Stimulated activated naive CD8-positive, alpha-beta T cell treated with anti-CD3 and anti-CD28 coated beads, Interleukin-15, amount 100 ng/mL, for 72 hours (primary cell): ENCODE results near the gene TSPEAR.
A peak's percentile ranks its signal among the peaks of the same experiment; 100 is the strongest.
"Not testable (repeated sequence)": the region's sequence is repeated elsewhere in the genome, so short reads cannot be mapped to it uniquely, and the experiment has no call there.

Source experiments
- ATAC-seq: fragments of 150-1000 bp; cut with Tn5 transposase; 2 replicates; pipeline ENCODE4 v1.10.0; 2021; ENCODE audit warnings: mild to moderate bottlenecking, moderate library complexity
- DNase-seq, 2 donors: peaks; one replicate each; pipeline ENCODE4 v3.0.0; 2021 to 2022
- H3K27ac Mint-ChIP-seq, 2 donors: one replicate each; pipeline ENCODE4 v1.8.0; 2022; ENCODE audit warnings: mild to moderate bottlenecking in 2 of 2, mixed read lengths in 2 of 2, moderate library complexity in 2 of 2
- H3K27me3 Mint-ChIP-seq: one replicate; pipeline ENCODE4 v1.8.0; 2022; ENCODE audit warnings: mixed read lengths
- H3K4me1 Mint-ChIP-seq: one replicate; pipeline ENCODE4 v1.8.0; 2022; ENCODE audit warnings: mild to moderate bottlenecking, mixed read lengths
- H3K4me3 Mint-ChIP-seq, 2 donors: one replicate each; pipeline ENCODE4 v1.8.0; 2022; ENCODE audit warnings: mild to moderate bottlenecking in 2 of 2, mixed read lengths in 2 of 2, moderate library complexity in 1 of 2
- H3K9me3 Mint-ChIP-seq, 2 donors: one replicate each; pipeline ENCODE4 v1.8.0; 2022; ENCODE audit warnings: mixed read lengths in 2 of 2

TSPEAR gene

GRCh38 chr21:44666401-44667320, 44.7 kb downstream of the TSPEAR start, which contains the start of gene KRTAP12-2:
Gene KRTAP12-2, minus strand, starts transcription at chr21:44666927. Its CDS starts 41 bp downstream, at chr21:44666886.
- Mint-ChIP-seq H3K4me1 (peaks cover 8% of the 10 kb centered on the region), H3K4me3 (no peak within 1 kb of the TSS), H3K27me3 (no peaks in the 10 kb centered on the region), H3K9me3 (peaks cover 15 to 39% of the 10 kb centered on the region in 2 donors), H3K27ac (peak within 1 kb of the TSS in 1 of 2 donors; percentile 3)
- no peak for ATAC-seq
- no peak for DNase-seq

DNA sequence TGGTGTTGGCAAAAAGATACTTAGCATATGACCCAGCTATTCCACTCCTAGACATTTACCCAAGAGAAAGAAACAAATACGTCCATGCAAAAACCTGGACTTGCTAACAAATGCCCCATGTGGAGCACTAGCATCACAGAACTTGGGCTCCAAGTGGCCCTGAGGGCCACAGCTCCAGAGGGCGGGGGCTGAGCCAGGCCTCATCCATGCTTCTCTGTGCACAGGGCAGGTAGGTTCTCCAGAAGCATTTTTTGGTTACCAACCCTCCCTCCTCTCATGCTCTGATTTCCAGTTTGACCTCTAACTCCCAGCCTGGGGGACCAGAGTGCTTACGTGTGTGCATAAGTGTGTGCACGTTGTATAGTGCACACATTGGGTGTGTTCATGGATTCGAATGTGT, 46.7 kb downstream of the TSPEAR start:
- DNase-seq (no peak), ATAC-seq (no peak)
- Mint-ChIP-seq H3K4me3 (no peak overlapping the region), H3K4me1 (peaks cover 10% of the 10 kb centered on the region), H3K27me3 (no peaks in the 10 kb centered on the region), H3K27ac (no peak overlapping the region), H3K9me3 (peaks cover 11 to 29% of the 10 kb centered on the region in 2 donors)

GRCh38 chr21:44661567-44661966, 49.8 kb downstream of the TSPEAR start:
- Mint-ChIP-seq H3K9me3 (peaks cover 16 to 44% of the 10 kb centered on the region in 2 donors), H3K27ac (peak overlapping the region in 1 of 2 donors; percentile 55), H3K4me1 (peaks cover 39% of the 10 kb centered on the region)
- DNase-seq, H3K27me3 Mint-ChIP-seq, ATAC-seq, H3K4me3 Mint-ChIP-seq: not testable (repeated sequence)

DNA sequence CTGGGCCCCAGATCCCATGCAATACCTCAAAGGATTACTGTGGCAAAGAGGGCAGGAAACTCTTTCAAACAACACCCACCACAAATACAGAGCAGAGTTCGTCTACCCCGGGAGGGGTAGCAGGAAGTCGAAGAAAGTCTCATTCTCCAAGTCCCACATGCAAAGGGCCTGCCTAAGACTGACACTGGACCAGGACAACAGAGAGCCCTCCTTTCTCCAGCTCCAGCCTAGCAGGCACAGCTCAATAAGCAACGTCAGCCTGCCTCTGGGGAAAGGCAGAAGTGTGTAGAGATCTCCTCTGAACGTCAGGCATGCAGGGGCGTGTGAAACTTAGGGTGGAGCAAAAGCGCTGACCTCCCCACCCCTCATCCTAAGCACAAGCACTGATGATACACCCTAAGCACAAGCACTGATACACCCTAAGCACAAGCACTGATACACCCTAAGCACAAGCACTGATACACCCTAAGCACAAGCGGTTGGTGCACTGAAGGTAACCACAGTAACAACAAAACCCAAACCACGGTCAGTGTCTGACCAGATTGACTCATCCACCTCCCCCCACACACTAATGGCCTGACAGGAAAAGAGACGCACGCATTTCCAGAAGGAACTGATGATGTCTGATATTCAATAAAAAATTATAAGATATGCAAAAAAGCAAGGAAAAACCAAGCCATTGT, 52.3 kb downstream of the TSPEAR start:
- Mint-ChIP-seq H3K27ac (peak overlapping the region in 1 of 2 donors; percentile 72), H3K4me3 (peak overlapping the region; percentile 75 to 77), H3K9me3 (peaks cover 23 to 67% of the 10 kb centered on the region in 2 donors), H3K4me1 (peaks cover 64% of the 10 kb centered on the region), H3K27me3 (no peaks in the 10 kb centered on the region)
- ATAC-seq: peak; percentile 54
- no peak for DNase-seq

DNA sequence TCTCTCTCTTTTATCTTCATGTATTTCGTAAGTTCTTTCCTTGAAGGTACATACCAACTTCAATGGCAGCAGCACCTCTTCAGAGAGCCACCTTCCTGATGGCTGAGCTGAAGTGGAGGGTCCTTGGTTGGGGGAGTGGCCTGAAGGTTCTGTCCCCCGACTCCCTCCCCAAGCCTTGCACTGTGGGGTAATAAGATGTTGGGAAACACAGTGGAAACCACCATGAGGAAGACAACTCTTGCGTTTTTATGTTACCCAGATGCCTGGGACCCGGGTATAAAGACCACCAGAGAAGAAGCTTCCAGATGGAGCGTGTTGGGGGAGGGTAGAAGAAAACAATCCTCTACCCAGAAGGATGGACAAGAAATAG, 52.8 kb downstream of the TSPEAR start:
- Mint-ChIP-seq H3K4me3 (peak overlapping the region; percentile 75 to 77), H3K27ac (peak overlapping the region; percentile 1 to 24), H3K9me3 (peaks cover 21 to 72% of the 10 kb centered on the region in 2 donors), H3K27me3 (no peaks in the 10 kb centered on the region), H3K4me1 (peaks cover 69% of the 10 kb centered on the region)
- DNase-seq (no peak), ATAC-seq (no peak)

- H3K27me3 Mint-ChIP-seq: no peaks in the 10 kb centered on the region
- DNase-seq (peak in 1 of 2 donors; percentile 31), ATAC-seq (peak; percentile 84)
- H3K4me1 Mint-ChIP-seq: peaks cover 71% of the 10 kb centered on the region
- H3K27ac Mint-ChIP-seq: peak within 1 kb of the TSS; percentile 84 to 92
- peaks cover 17 to 76% of the 10 kb centered on the region in 2 donors for H3K9me3 Mint-ChIP-seq
- peak within 1 kb of the TSS; percentile 75 to 77 for H3K4me3 Mint-ChIP-seq
These were observed 53.5 kb downstream of the TSPEAR start, which contains the start of gene KRTAP12-3 for GRCh38 chr21:44657635-44658540. Gene KRTAP12-3, plus strand, starts transcription at chr21:44657932. Its CDS starts 48 bp downstream, at chr21:44657980.

DNA sequence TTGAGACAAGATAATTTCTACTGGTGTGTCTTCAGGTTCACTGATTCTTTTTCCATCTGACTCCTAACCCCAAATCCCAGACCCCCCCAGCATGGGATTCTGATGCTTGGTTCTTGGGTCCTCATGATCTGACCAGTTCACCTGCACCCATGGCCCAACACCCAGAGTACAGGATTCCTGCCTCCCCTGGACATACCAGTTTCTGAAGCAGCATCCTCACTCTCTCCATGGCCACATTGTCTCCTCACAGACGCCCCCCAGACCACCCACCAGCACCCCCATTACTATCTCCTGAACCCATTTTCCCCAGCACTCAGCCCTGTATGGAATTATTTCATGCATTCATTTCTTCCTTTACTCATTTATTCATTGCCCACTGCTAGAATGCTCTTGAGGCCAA, 54.5 kb downstream of the TSPEAR start:
- peaks cover 17 to 69% of the 10 kb centered on the region in 2 donors for H3K9me3 Mint-ChIP-seq
- DNase-seq (no peak), ATAC-seq (no peak)
- H3K27me3 Mint-ChIP-seq: no peaks in the 10 kb centered on the region
- H3K4me1 Mint-ChIP-seq: peaks cover 71% of the 10 kb centered on the region
- peak overlapping the region in 1 of 2 donors; percentile 84 for H3K27ac Mint-ChIP-seq
- peak overlapping the region; percentile 75 to 77 for H3K4me3 Mint-ChIP-seq

GRCh38 chr21:44654576-44655175, 56.7 kb downstream of the TSPEAR start, which contains the start of gene KRTAP12-4:
Gene KRTAP12-4, minus strand, starts transcription at chr21:44654659. Its CDS starts 45 bp downstream, at chr21:44654614.
- H3K9me3 Mint-ChIP-seq: peaks cover 17 to 57% of the 10 kb centered on the region in 2 donors

DNA sequence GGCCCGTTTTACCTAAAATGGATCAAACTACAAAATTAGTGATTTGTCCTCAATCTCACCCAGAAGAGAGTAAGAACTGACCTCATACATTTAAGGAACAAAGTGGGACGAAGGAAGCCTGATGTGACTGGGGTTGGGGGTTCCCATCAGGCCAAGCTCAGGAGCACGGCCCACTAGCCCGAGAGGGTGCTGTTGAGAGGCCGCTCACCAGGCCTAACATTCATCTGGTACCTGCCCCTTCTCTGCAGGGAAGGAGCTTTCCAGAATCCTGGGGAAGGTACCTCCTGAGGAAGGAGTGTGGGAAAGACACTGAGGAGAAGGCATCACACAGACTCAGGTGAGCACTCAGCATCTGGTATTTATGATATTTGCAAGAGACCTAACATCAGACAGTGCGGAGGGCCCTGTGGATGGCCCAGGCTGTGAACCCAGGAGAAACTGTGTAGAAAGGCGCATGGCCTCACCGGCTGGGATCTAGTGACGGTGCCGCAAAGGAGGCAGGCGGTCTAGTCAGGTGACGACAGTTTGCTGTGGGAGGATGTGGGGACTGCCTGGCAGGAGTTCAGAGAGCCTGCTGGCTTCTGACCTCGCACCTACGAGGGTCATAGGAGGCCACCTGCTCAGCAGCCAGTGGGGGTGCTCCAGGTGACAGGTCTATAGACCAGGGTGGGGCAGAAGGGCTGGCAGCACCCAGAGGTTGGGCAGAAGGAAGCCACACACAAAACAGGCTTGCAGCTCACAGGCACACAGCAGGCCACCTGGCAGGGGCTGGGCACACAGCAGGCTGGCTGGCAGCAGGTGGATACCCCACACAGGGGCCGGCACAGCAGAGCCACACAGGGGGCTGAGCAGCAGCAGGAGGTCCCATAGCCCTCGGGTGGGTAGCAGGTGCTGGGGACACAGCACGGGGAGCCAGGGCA, 57.5 kb downstream of the TSPEAR start:
- peak; percentile 7 for ATAC-seq
- Mint-ChIP-seq H3K4me1 (peaks cover 75% of the 10 kb centered on the region), H3K4me3 (peak overlapping the region in 1 of 2 donors; percentile 13), H3K9me3 (peaks cover 17 to 55% of the 10 kb centered on the region in 2 donors), H3K27ac (peak overlapping the region; percentile 20 to 59), H3K27me3 (no peaks in the 10 kb centered on the region)
- DNase-seq: no peak

More at GRCh38 chr21:44654576-44655175, 56.7 kb downstream of the TSPEAR start, which contains the start of gene KRTAP12-4:
- ATAC-seq: no peak
- Mint-ChIP-seq H3K4me1 (peaks cover 79% of the 10 kb centered on the region), H3K4me3 (peak within 1 kb of the TSS in 1 of 2 donors; percentile 13), H3K27me3 (no peaks in the 10 kb centered on the region), H3K27ac (peak within 1 kb of the TSS; percentile 20 to 94)
- DNase-seq: no peak

GRCh38 chr21:44653123-44653522, 58.2 kb downstream of the TSPEAR start:
- H3K27me3 Mint-ChIP-seq: no peaks in the 10 kb centered on the region
- H3K4me3 Mint-ChIP-seq: no peak overlapping the region
- no peak overlapping the region for H3K27ac Mint-ChIP-seq
- peaks cover 67% of the 10 kb centered on the region for H3K4me1 Mint-ChIP-seq
- H3K9me3 Mint-ChIP-seq: peaks cover 17 to 48% of the 10 kb centered on the region in 2 donors
- no peak for DNase-seq
- ATAC-seq: no peak

- H3K27ac Mint-ChIP-seq: peak overlapping the region in 1 of 2 donors; percentile 15
- peaks cover 60% of the 10 kb centered on the region for H3K4me1 Mint-ChIP-seq
- no peak for DNase-seq
- no peaks in the 10 kb centered on the region for H3K27me3 Mint-ChIP-seq
- no peak for ATAC-seq
- H3K9me3 Mint-ChIP-seq: peaks cover 3 to 28% of the 10 kb centered on the region in 2 donors
- H3K4me3 Mint-ChIP-seq: no peak overlapping the region
These were observed 60.2 kb downstream of the TSPEAR start for GRCh38 chr21:44650973-44651675.

GRCh38 chr21:44650265-44650972, 61.0 kb downstream of the TSPEAR start:
- Mint-ChIP-seq H3K27ac (no peak overlapping the region), H3K9me3 (peaks cover 0 to 21% of the 10 kb centered on the region in 2 donors), H3K4me3 (no peak overlapping the region), H3K4me1 (peaks cover 53% of the 10 kb centered on the region), H3K27me3 (no peaks in the 10 kb centered on the region)
- no peak for ATAC-seq
- DNase-seq: no peak
